Bronchial epithelial cell (primary cell): ENCODE data around the gene OR6C65. TPM values are rescaled to one million over a fixed set of nuclear protein-coding genes. Genes with fewer than 3 reads are reported as not detected.

Experiments
- DNase-seq: peaks from one replicate; pipeline ENCODE4 v3.0.0-alpha.2; 2010; ENCODE audit warnings: low read depth
- FAIRE-seq: peaks from 2 replicates; lab custom pipeline; 2011; peaks lifted over from hg19 to GRCh38; lab: Jason Lieb, UNC
- H3K27me3 ChIP-seq: 2 replicates; pipeline ENCODE4 v1.5.1; 2011; ENCODE audit warnings: low read length; ENCODE audit not compliant: control insufficient read depth, insufficient read depth
- H3K36me3 ChIP-seq: 2 replicates; pipeline ENCODE4 v1.5.1; 2011; ENCODE audit warnings: low read length; ENCODE audit not compliant: control insufficient read depth, insufficient read depth
- H3K4me3 ChIP-seq: 2 replicates; pipeline ENCODE4 v1.5.1; 2011; ENCODE audit warnings: mild to moderate bottlenecking, low read depth, low read length, control low read depth
- CTCF ChIP-seq: IDR thresholded peaks from 2 replicates; pipeline ENCODE4 v1.5.1; 2011; ENCODE audit warnings: mild to moderate bottlenecking, moderate library complexity, low read length, control low read depth, inconsistent platforms; ENCODE audit not compliant: insufficient read depth, severe bottlenecking
- total RNA-seq: library from RNA; depleted of rRNA; stranded (reverse); fragments of >200 nt; gene quantifications from 2 replicates; pipeline ENCODE4 v1.2.1, GENCODE V29; 2014

The OR6C65 gene
- total RNA-seq, 1 donor from 2014 or later = not detected

GRCh38 chr12:55445357-55445756, 45.0 kb downstream of the OR6C65 start:
- TF ChIP-seq CTCF = no peak

GRCh38 chr12:55446326-55446725, 46.0 kb downstream of the OR6C65 start:
- FAIRE-seq = no peak
- Histone ChIP-seq H3K36me3 (no peaks in the 10 kb centered on the region), H3K27me3 (no peaks in the 10 kb centered on the region), H3K4me3 (no peak overlapping the region)
- DNase-seq = no peak
- TF ChIP-seq CTCF = no peak

More at GRCh38 chr12:55445357-55445756, 45.0 kb downstream of the OR6C65 start:
- H3K4me3 ChIP-seq = no peak overlapping the region
- FAIRE-seq = no peak
- H3K36me3 ChIP-seq = no peaks in the 10 kb centered on the region
- H3K27me3 ChIP-seq = no peaks in the 10 kb centered on the region
- DNase-seq = no peak

GRCh38 chr12:55448825-55449224, 48.5 kb downstream of the OR6C65 start:
- no peak for TF ChIP-seq CTCF
- H3K36me3 ChIP-seq = no peaks in the 10 kb centered on the region
- H3K27me3 ChIP-seq = no peaks in the 10 kb centered on the region
- H3K4me3 ChIP-seq = no peak overlapping the region
- FAIRE-seq = no peak
- no peak for DNase-seq

Other genes with a start within 250 kb of the OR6C65 start
- gene OR10A7, start 179.5 kb upstream of the OR6C65 start, total RNA-seq = not detected in 2 replicates
- not detected in 2 replicates for gene OR6C74, start 155.9 kb upstream of the OR6C65 start, total RNA-seq
- gene OR6C6, start 104.0 kb upstream of the OR6C65 start, total RNA-seq = not detected in 2 replicates
- not detected in 2 replicates for gene OR6C1, start 86.2 kb upstream of the OR6C65 start, total RNA-seq
- gene OR6C3, start 69.8 kb upstream of the OR6C65 start, total RNA-seq = not detected in 2 replicates
- not detected in 2 replicates for gene OR6C75, start 37.6 kb upstream of the OR6C65 start, total RNA-seq
- gene OR6C76, start 25.7 kb downstream of the OR6C65 start, total RNA-seq = not detected in 2 replicates
- not detected in 2 replicates for gene OR6C2, start 43.5 kb downstream of the OR6C65 start, total RNA-seq
- not detected in 2 replicates for gene OR6C70, start 69.6 kb downstream of the OR6C65 start, total RNA-seq
- not detected in 2 replicates for gene OR6C68, start 91.8 kb downstream of the OR6C65 start, total RNA-seq
- not detected in 2 replicates for gene OR6C4, start 149.1 kb downstream of the OR6C65 start, total RNA-seq
- not detected in 2 replicates for gene OR2AP1, start 171.9 kb downstream of the OR6C65 start, total RNA-seq
- gene OR10P1, start 236.4 kb downstream of the OR6C65 start, total RNA-seq = not detected in 2 replicates